Lung (tissue), 12 donors: ENCODE measurements around the gene SMIM41. TPM values are rescaled to one million over a fixed set of nuclear protein-coding genes. Genes with fewer than 3 reads are reported as not detected.

Source experiments
- ATAC-seq: fragments of 200-7000 bp; cut with Tn5 transposase; one replicate; pipeline ENCODE4 v1.9.1; 2020; ENCODE audit warnings: moderate number of reproducible peaks; ENCODE audit not compliant: insufficient read depth, low FRiP score
- DNase-seq, 3 donors: peaks; one replicate each; pipeline ENCODE4 v3.0.0-alpha.2; 2013 to 2017
- H3K27ac ChIP-seq, 2 donors: one replicate each; pipeline ENCODE4 v1.5.1; 2013; ENCODE audit warnings: mild to moderate bottlenecking in 2 of 2, moderate library complexity in 2 of 2, control low read depth in 1 of 2, inconsistent platforms in 1 of 2, low read depth in 1 of 2, low read length in 1 of 2
- H3K27me3 ChIP-seq, 3 donors: one replicate each; pipeline ENCODE4 v1.5.1; 2013; ENCODE audit warnings: low read length in 2 of 3; ENCODE audit not compliant: control insufficient read depth in 3 of 3, insufficient read depth in 3 of 3
- H3K36me3 ChIP-seq, 4 donors: one replicate each; pipeline ENCODE4 v1.5.1; 2013; ENCODE audit warnings: low read length in 4 of 4, mild to moderate bottlenecking in 1 of 4, moderate library complexity in 1 of 4; ENCODE audit not compliant: control insufficient read depth in 4 of 4, insufficient read depth in 4 of 4
- H3K4me1 ChIP-seq, 5 donors: one replicate each; pipeline ENCODE4 v1.5.1; 2013; ENCODE audit warnings: low read length in 5 of 5, mild to moderate bottlenecking in 2 of 5, moderate library complexity in 1 of 5; ENCODE audit not compliant: control insufficient read depth in 5 of 5, insufficient read depth in 5 of 5
- H3K4me3 ChIP-seq: one replicate; pipeline ENCODE4 v1.5.1; 2013; ENCODE audit warnings: mild to moderate bottlenecking, control low read depth, moderate library complexity
- H3K9ac ChIP-seq, 2 donors: one replicate each; pipeline ENCODE4 v1.5.1; 2013; ENCODE audit warnings: low read length in 2 of 2, control low read depth in 1 of 2; ENCODE audit not compliant: insufficient read depth in 1 of 2
- H3K9me3 ChIP-seq, 4 donors: one replicate each; pipeline ENCODE4 v1.5.1; 2013; ENCODE audit warnings: low read length in 3 of 4, mild to moderate bottlenecking in 1 of 4, moderate library complexity in 1 of 4; ENCODE audit not compliant: control insufficient read depth in 4 of 4, insufficient read depth in 3 of 4
- CTCF ChIP-seq: IDR thresholded peaks from 2 replicates; pipeline ENCODE4 v1.5.1; 2012; ENCODE audit warnings: mild to moderate bottlenecking; ENCODE audit errors: control extremely low read depth, extremely low read depth
- WGBS, 2 donors: extraction: QIAGEN DNeasy Blood & Tissue Kit; methylation state at CpG; one replicate each; pipeline ENCODE4 v1.1.7; 2013; 5-methylcytosine and 5-hydroxymethylcytosine counted together
- polyA plus RNA-seq, 2 donors: library from polyadenylated mRNA; stranded (reverse); fragments of 200-250 nt; gene quantifications; one replicate each; pipeline ENCODE4 v1.2.1, GENCODE V29; 2013
- total RNA-seq, 2 donors: library from RNA; depleted of rRNA in 1 of 2; stranded (reverse); fragments of >200 nt in 1 of 2; gene quantifications; one replicate each; pipeline ENCODE4 v1.2.1, GENCODE V29; 2014 to 2021
- donor health status: control.
- donor health status: control.
- donor health status: Bipolar disorder and iron deficiency.
- donor health status: healthy.
- donor health status: DM: yes; HTN: yes; CAD: no.

SMIM41 gene
- total and polyA plus RNA-seq, 4 donors, result 1.9 to 7.6 (median 4.3) TPM

GRCh38 chr12:52043386-52044212, 35.9 kb upstream of the SMIM41 start:
- TF ChIP-seq CTCF, result no peak
- Histone ChIP-seq H3K9me3 (no peaks in the 10 kb centered on the region), H3K4me1 (peaks cover 0 to 41% (median 6%) of the 10 kb centered on the region in 5 donors), H3K27me3 (no peaks in the 10 kb centered on the region), H3K4me3 (no peak overlapping the region), H3K9ac (no peak overlapping the region), H3K27ac (peak overlapping the region; percentile 91 to 92), H3K36me3 (no peaks in the 10 kb centered on the region)
- WGBS, 2 donors, result 65 to 83% methylated on average over 21 of the region's 21 CpGs
- DNase-seq (peak in 1 of 3 donors; percentile 18), ATAC-seq (no peak)

GRCh38 chr12:52044292-52044983, 35.1 kb upstream of the SMIM41 start:
- Histone ChIP-seq H3K9ac (no peak overlapping the region), H3K27ac (peak overlapping the region; percentile 91 to 92), H3K4me1 (peaks cover 0 to 43% (median 6%) of the 10 kb centered on the region in 5 donors), H3K27me3 (no peaks in the 10 kb centered on the region), H3K4me3 (no peak overlapping the region), H3K36me3 (no peaks in the 10 kb centered on the region), H3K9me3 (peaks cover 0 to 2% (median 0%) of the 10 kb centered on the region in 4 donors)
- no peak for TF ChIP-seq CTCF
- DNase-seq, result no peak
- WGBS, 2 donors, result 52 to 78% methylated on average over 18 of the region's 18 CpGs
- ATAC-seq, result no peak

- Histone ChIP-seq H3K4me1 (peaks cover 6 to 54% (median 16%) of the 10 kb centered on the region in 5 donors), H3K27ac (peak overlapping the region; percentile 38 to 87), H3K9ac (no peak overlapping the region), H3K27me3 (no peaks in the 10 kb centered on the region), H3K4me3 (no peak overlapping the region), H3K36me3 (no peaks in the 10 kb centered on the region), H3K9me3 (peaks cover 0 to 2% (median 0%) of the 10 kb centered on the region in 4 donors)
- DNase-seq (no peak), ATAC-seq (no peak)
- WGBS, 2 donors, result 9 to 16% methylated on average over 4 of the region's 4 CpGs
- TF ChIP-seq CTCF, result no peak
Measured at GRCh38 chr12:52045794-52046199, 33.7 kb upstream of the SMIM41 start.
